Measurements from ENCODE around the gene EPB41L4A.

GRCh38 chr5:112445626-112446350, 26.7 kb upstream of the EPB41L4A start:
- TF ChIP-seq CTCF (IDR thresholded peaks at IDR 0.05) (no peak), POLR2A (IDR thresholded peaks at IDR 0.05) (no peak)
